Stomach (tissue), 4 donors: ENCODE data around the gene ZNF143.

Experiments used
- CTCF ChIP-seq, 7 experiments: fragments of 450-650 bp in 4 of 7; fragments of 200-600 bp in 3 of 7; sonication (generic) in 3 of 7; IDR thresholded peaks; one replicate each; pipeline ENCODE4 v1.5.1; 2016 to 2019; ENCODE audit warnings: antibody characterized with exemption in 7 of 7, control low read depth in 2 of 7, mild to moderate bottlenecking in 1 of 7
- POLR2A ChIP-seq, 4 donors: fragments of 450-650 bp; IDR thresholded peaks; one replicate each; pipeline ENCODE4 v1.6.1; 2016; ENCODE audit warnings: antibody characterized with exemption in 4 of 4, control low read depth in 2 of 4, mild to moderate bottlenecking in 1 of 4, moderate library complexity in 1 of 4
- POLR2AphosphoS5 ChIP-seq, 3 donors: sonication (generic); formaldehyde crosslinking; IDR thresholded peaks; one replicate each; pipeline ENCODE4 v1.6.1; 2016; ENCODE audit warnings: antibody characterized with exemption in 3 of 3

GRCh38 chr11:9462806-9463537 lies 2.2 kb downstream of the ZNF143 start:
- no peak for TF ChIP-seq POLR2AphosphoS5 (IDR thresholded peaks at IDR 0.05)
- no peak for TF ChIP-seq CTCF (IDR thresholded peaks at IDR 0.05)
- TF ChIP-seq POLR2A (IDR thresholded peaks at IDR 0.05), result no peak
